PC-9 (cell line): ENCODE results near the gene RNU5D-1.

Source experiments
- EZH2 ChIP-seq: fragments of 200-600 bp; sonication (generic); IDR thresholded peaks from 2 replicates; pipeline ENCODE4 v1.8.0; 2017; ENCODE audit warnings: antibody characterized with exemption, low read depth
- TF ChIP-seq, protein P1 (sequence below): fragments of 200-600 bp; sonication (generic); conservative IDR thresholded peaks from 2 replicates; pipeline ENCODE4 v1.6.1; 2017; ENCODE audit warnings: mixed run types, antibody characterized with exemption, mild to moderate bottlenecking, moderate library complexity

DNA sequence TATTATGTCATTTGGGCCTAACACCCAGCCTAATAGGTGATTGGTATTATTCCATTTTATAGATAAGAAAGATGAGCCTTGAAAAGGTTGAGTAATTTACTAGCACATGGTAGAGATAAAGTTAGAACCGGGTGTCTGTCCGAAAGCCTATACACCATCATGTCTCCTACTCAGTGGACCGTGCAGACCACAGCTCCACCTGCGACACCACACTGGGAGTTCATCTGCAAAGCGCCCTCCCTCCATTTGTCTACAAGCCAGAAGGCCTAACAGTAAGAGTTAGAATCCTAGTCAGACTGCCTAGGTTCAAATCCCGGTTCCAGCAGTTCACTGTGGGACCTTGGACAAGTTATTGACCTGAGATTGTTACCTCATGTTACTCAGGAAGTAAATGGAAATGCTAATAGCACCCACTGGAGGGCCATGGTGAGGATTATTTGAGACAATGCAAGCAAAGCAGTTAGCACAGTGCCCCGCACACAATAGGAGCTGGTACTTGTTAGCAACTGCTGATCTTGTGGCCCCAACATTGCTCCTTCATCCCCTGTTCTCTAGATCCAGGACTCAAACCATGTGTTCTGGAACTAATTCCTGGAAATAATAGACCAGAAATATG is 36.0 kb downstream of the RNU5D-1 start:
- TF ChIP-seq, protein P1, sequence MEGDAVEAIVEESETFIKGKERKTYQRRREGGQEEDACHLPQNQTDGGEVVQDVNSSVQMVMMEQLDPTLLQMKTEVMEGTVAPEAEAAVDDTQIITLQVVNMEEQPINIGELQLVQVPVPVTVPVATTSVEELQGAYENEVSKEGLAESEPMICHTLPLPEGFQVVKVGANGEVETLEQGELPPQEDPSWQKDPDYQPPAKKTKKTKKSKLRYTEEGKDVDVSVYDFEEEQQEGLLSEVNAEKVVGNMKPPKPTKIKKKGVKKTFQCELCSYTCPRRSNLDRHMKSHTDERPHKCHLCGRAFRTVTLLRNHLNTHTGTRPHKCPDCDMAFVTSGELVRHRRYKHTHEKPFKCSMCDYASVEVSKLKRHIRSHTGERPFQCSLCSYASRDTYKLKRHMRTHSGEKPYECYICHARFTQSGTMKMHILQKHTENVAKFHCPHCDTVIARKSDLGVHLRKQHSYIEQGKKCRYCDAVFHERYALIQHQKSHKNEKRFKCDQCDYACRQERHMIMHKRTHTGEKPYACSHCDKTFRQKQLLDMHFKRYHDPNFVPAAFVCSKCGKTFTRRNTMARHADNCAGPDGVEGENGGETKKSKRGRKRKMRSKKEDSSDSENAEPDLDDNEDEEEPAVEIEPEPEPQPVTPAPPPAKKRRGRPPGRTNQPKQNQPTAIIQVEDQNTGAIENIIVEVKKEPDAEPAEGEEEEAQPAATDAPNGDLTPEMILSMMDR = no peak
- no peak for TF ChIP-seq EZH2
